Frontal cortex (tissue), 4 donors: Measurements from ENCODE around the gene SIVA1. TPM values are rescaled to one million over a fixed set of nuclear protein-coding genes. Genes with fewer than 3 reads are reported as not detected.

Experiments
- DNase-seq, 2 donors: peaks; one replicate each; pipeline ENCODE4 v3.0.0; 2012; ENCODE audit warnings: low spot score in 2 of 2
- FAIRE-seq: peaks from 2 replicates; lab custom pipeline; 2012; peaks lifted over from hg19 to GRCh38; lab: Jason Lieb, UNC
- total RNA-seq: library from RNA; depleted of rRNA; stranded (reverse); fragments of >200 nt; gene quantifications from one replicate; pipeline ENCODE4 v1.2.3, GENCODE V29; 2014
- donor health status: control.
- donor health status: control.
- donor health status: control.

The SIVA1 gene
- total RNA-seq, 1 donor from 2014 or later: 20.4 TPM

- no peak for FAIRE-seq
- no peak for DNase-seq
Observed at GRCh38 chr14:104766863-104767633, 14.1 kb downstream of the SIVA1 start.

GRCh38 chr14:104767634-104767918, 14.6 kb downstream of the SIVA1 start:
- DNase-seq (no peak), FAIRE-seq (no peak)

GRCh38 chr14:104768437-104769323, 15.7 kb downstream of the SIVA1 start:
- DNase-seq (peak; percentile 79 to 91), FAIRE-seq (no peak)

GRCh38 chr14:104769324-104770071, 16.6 kb downstream of the SIVA1 start:
- FAIRE-seq (no peak), DNase-seq (no peak)

GRCh38 chr14:104770072-104770579, 17.2 kb downstream of the SIVA1 start:
- FAIRE-seq: no peak
- DNase-seq: no peak

GRCh38 chr14:104770851-104771272, 17.9 kb downstream of the SIVA1 start:
- DNase-seq (no peak), FAIRE-seq (no peak)

- FAIRE-seq (no peak), DNase-seq (no peak)
Observed at GRCh38 chr14:104771374-104771773, 18.4 kb downstream of the SIVA1 start.

GRCh38 chr14:104771918-104772706, 19.2 kb downstream of the SIVA1 start:
- DNase-seq: no peak
- FAIRE-seq: no peak

- DNase-seq: no peak
- FAIRE-seq: no peak
Observed at GRCh38 chr14:104772707-104773504, 20.0 kb downstream of the SIVA1 start.

- DNase-seq (no peak), FAIRE-seq (no peak)
Observed at GRCh38 chr14:104773505-104774452, 20.8 kb downstream of the SIVA1 start.

GRCh38 chr14:104774453-104775072, 21.6 kb downstream of the SIVA1 start:
- DNase-seq (no peak), FAIRE-seq (no peak)

- FAIRE-seq (no peak), DNase-seq (no peak)
Observed at GRCh38 chr14:104775073-104775489, 22.1 kb downstream of the SIVA1 start.

GRCh38 chr14:104776481-104776880, 23.5 kb downstream of the SIVA1 start:
- DNase-seq: no peak
- no peak for FAIRE-seq

GRCh38 chr14:104776961-104777807, 24.2 kb downstream of the SIVA1 start:
- DNase-seq (no peak), FAIRE-seq (no peak)

- FAIRE-seq (no peak), DNase-seq (no peak)
Observed at GRCh38 chr14:104777808-104778249, 24.9 kb downstream of the SIVA1 start.

GRCh38 chr14:104778694-104779331, 25.9 kb downstream of the SIVA1 start:
- FAIRE-seq: no peak
- no peak for DNase-seq
